Sigmoid colon (tissue), 4 donors: ENCODE measurements around the gene TRMT112.

Experiments
- CTCF ChIP-seq, 4 experiments: fragments of 450-650 bp in 3 of 4; fragments of 200-600 bp in 1 of 4; IDR thresholded peaks; one replicate each; pipeline ENCODE4 v1.5.1; 2016 to 2019; ENCODE audit warnings: antibody characterized with exemption in 4 of 4, mild to moderate bottlenecking in 3 of 4, moderate library complexity in 2 of 4
- EP300 ChIP-seq, 4 donors: sonication (generic); formaldehyde crosslinking; IDR thresholded peaks; one replicate each; pipeline ENCODE4 v1.6.1; 2017; ENCODE audit warnings: antibody characterized with exemption in 4 of 4
- POLR2AphosphoS5 ChIP-seq, 4 donors: sonication (generic); formaldehyde crosslinking; IDR thresholded peaks; one replicate each; pipeline ENCODE4 v1.6.1; 2017; ENCODE audit warnings: antibody characterized with exemption in 4 of 4

GRCh38 chr11:64352995-64353714 is 35.8 kb upstream of the TRMT112 start:
- no peak for TF ChIP-seq CTCF (IDR thresholded peaks at IDR 0.05)
- TF ChIP-seq EP300 (IDR thresholded peaks at IDR 0.05): no peak
- no peak for TF ChIP-seq POLR2AphosphoS5 (IDR thresholded peaks at IDR 0.05)
